ENCODE results near the gene CSNK1G3. TPM values are rescaled to one million over a fixed set of nuclear protein-coding genes. Genes with fewer than 3 reads are reported as not detected.
"Not testable (repeated sequence)": the region's sequence is repeated elsewhere in the genome, so short reads cannot be mapped to it uniquely, and the experiment has no call there.

CSNK1G3 gene
- 28.5 TPM for total RNA-seq

DNA sequence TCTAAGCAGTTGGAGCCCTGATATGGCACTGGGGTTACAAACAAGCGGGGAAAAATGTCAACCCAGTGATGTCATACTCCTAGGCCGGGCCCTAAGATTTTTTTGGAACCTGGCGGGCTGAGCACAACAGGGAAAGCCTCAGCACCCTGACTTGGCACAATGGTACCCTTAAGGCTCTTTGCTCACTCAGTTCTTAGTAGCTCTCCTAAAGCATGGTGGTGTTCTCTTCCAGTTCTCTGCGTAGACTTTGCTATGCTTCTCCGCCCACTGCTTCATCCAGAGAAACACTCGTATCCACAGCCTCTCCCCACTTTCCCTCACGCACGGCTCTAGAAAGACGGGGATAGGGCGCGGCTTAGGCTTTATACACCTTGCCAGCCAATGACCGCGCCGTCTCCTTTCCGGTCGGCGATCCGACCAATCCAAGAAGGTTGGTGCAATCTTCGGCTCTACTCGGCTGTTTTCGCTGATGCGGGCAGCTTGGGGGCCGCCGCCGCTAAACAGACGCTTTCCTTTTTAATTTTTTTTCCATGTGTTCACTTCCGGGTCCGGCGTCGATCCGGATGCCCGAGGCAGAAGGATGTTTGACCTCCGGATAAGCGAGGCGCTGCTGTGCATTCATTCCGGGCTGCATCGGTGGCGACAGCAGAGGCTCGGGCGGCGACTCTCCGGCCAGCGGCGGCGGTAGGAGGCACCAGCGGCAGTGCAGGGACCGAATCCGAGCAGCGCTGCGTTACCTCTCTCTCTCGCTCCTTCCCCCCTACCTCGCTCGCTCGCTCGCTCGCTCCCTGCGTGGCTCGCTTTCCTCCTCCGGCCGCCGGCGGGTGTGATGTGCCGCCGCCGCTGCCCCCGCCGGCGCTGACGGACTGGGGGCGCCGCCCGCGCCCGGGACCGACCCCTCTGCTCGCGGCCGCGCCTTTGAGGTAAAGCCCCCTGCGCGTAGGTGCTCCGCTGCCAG, at the start of gene CSNK1G3:
Gene CSNK1G3 (plus strand): TSS at position 530 of the 958 bp plus-strand sequence. CDS start 33,487 bp downstream, outside the sequence.
- Histone ChIP-seq H3K27ac (peak within 1 kb of the TSS; percentile 90 to 97), H3K4me3 (peak within 1 kb of the TSS; percentile 87 to 92), H3K4me1 (peaks cover 0 to 10% of the 10 kb centered on the region in 2 donors), H3K9me3 (no peaks in the 10 kb centered on the region), H3K36me3 (no peaks in the 10 kb centered on the region), H3K27me3 (no peaks in the 10 kb centered on the region)
- intact Hi-C loops (cut with DNase I) = loop anchor here (1.0 to 10.0 kb wide), 7 partner anchors 89 to 1547 kb away; partner anchors contain the start of genes CEP120, PPIC, SNX2 and SNX24
- TF ChIP-seq, protein P1, sequence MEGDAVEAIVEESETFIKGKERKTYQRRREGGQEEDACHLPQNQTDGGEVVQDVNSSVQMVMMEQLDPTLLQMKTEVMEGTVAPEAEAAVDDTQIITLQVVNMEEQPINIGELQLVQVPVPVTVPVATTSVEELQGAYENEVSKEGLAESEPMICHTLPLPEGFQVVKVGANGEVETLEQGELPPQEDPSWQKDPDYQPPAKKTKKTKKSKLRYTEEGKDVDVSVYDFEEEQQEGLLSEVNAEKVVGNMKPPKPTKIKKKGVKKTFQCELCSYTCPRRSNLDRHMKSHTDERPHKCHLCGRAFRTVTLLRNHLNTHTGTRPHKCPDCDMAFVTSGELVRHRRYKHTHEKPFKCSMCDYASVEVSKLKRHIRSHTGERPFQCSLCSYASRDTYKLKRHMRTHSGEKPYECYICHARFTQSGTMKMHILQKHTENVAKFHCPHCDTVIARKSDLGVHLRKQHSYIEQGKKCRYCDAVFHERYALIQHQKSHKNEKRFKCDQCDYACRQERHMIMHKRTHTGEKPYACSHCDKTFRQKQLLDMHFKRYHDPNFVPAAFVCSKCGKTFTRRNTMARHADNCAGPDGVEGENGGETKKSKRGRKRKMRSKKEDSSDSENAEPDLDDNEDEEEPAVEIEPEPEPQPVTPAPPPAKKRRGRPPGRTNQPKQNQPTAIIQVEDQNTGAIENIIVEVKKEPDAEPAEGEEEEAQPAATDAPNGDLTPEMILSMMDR (IDR thresholded peaks at IDR 0.05) = no peak
- DNase-seq (ENCODE audit: low spot score in 2 of 2) = peak; percentile 94 to 98

GRCh38 chr5:123466839-123467238, 45.1 kb upstream of the CSNK1G3 start:
- H3K27ac ChIP-seq; H3K9me3 ChIP-seq; DNase-seq (ENCODE audit: low spot score in 2 of 2); H3K4me1 ChIP-seq; intact Hi-C loops (cut with DNase I); H3K4me3 ChIP-seq; H3K27me3 ChIP-seq; H3K36me3 ChIP-seq: not testable (repeated sequence)

- no peaks in the 10 kb centered on the region for H3K27me3 ChIP-seq
- intact Hi-C loops (cut with DNase I) = no loop called here
- H3K4me3 ChIP-seq = no peak overlapping the region
- no peaks in the 10 kb centered on the region for H3K9me3 ChIP-seq
- TF ChIP-seq, protein P1 (IDR thresholded peaks at IDR 0.05) = no peak
- DNase-seq (ENCODE audit: low spot score in 2 of 2) = no peak
- H3K4me1 ChIP-seq = no peaks in the 10 kb centered on the region
- no peaks in the 10 kb centered on the region for H3K36me3 ChIP-seq
- no peak overlapping the region for H3K27ac ChIP-seq
These were observed 40.6 kb upstream of the CSNK1G3 start for GRCh38 chr5:123471385-123471784.

GRCh38 chr5:123472150-123472924, 39.6 kb upstream of the CSNK1G3 start:
- intact Hi-C loops (cut with DNase I) = no loop called here
- Histone ChIP-seq H3K27me3 (no peaks in the 10 kb centered on the region), H3K4me3 (no peak overlapping the region), H3K27ac (no peak overlapping the region), H3K9me3 (no peaks in the 10 kb centered on the region), H3K4me1 (no peaks in the 10 kb centered on the region), H3K36me3 (no peaks in the 10 kb centered on the region)
- DNase-seq (ENCODE audit: low spot score in 2 of 2) = no peak
- TF ChIP-seq, protein P1 (IDR thresholded peaks at IDR 0.05) = no peak

- H3K4me1 ChIP-seq = no peaks in the 10 kb centered on the region
- H3K27ac ChIP-seq = no peak overlapping the region
- TF ChIP-seq, protein P1 (IDR thresholded peaks at IDR 0.05) = no peak
- no peaks in the 10 kb centered on the region for H3K27me3 ChIP-seq
- intact Hi-C loops (cut with DNase I) = no loop called here
- H3K9me3 ChIP-seq = no peaks in the 10 kb centered on the region
- no peak for DNase-seq (ENCODE audit: low spot score in 2 of 2)
- no peaks in the 10 kb centered on the region for H3K36me3 ChIP-seq
- H3K4me3 ChIP-seq = no peak overlapping the region
These were observed 37.7 kb upstream of the CSNK1G3 start for GRCh38 chr5:123474228-123474627.

All from ascending aorta (tissue), 2 donors.